ENCODE data around the gene GFY. TPM values are rescaled to one million over a fixed set of nuclear protein-coding genes. Genes with fewer than 3 reads are reported as not detected.

The GFY gene
- total and polyA plus RNA-seq, 2 donors, result 0.05 TPM; not detected in 1

- Histone ChIP-seq H3K4me3 (ENCODE audit: low read length in 2 of 2) (no peak overlapping the region), H3K27ac (ENCODE audit: low read depth in 1 of 2, low read length in 1 of 2) (peak overlapping the region; percentile 8 to 50), H3K27me3 (ENCODE audit: control insufficient read depth in 2 of 2, insufficient read depth in 1 of 2, low read length in 1 of 2) (peaks cover 0 to 2% of the 10 kb centered on the region in 2 donors), H3K36me3 (ENCODE audit: control insufficient read depth in 2 of 2, insufficient read depth in 2 of 2, low read length in 1 of 2) (no peaks in the 10 kb centered on the region), H3K4me1 (ENCODE audit: control insufficient read depth in 2 of 2, insufficient read depth in 2 of 2, low read length in 2 of 2) (peaks cover 5 to 36% of the 10 kb centered on the region in 2 donors), H3K9me3 (ENCODE audit: control insufficient read depth in 2 of 2, insufficient read depth in 1 of 2, low read length in 1 of 2) (peaks cover 0 to under 1% of the 10 kb centered on the region in 2 donors)
- 60% methylated on average over 7 of the region's 7 CpGs for WGBS
- peak in 1 of 9 donors; percentile 46 for DNase-seq (ENCODE audit: low read depth in 6 of 9, low spot score in 9 of 9)
These were observed 21.6 kb upstream of the GFY start for GRCh38 chr19:49403404-49404187.

GRCh38 chr19:49407079-49407478, 18.1 kb upstream of the GFY start:
- no peak for DNase-seq (ENCODE audit: low read depth in 6 of 9, low spot score in 9 of 9)
- WGBS, result 88% methylated on average over 7 of the region's 7 CpGs
- peaks cover 0 to 2% of the 10 kb centered on the region in 2 donors for H3K27me3 ChIP-seq (ENCODE audit: control insufficient read depth in 2 of 2, insufficient read depth in 1 of 2, low read length in 1 of 2)
- H3K9me3 ChIP-seq (ENCODE audit: control insufficient read depth in 2 of 2, insufficient read depth in 1 of 2, low read length in 1 of 2), result peaks cover 0 to 7% of the 10 kb centered on the region in 2 donors
- no peak overlapping the region for H3K27ac ChIP-seq (ENCODE audit: low read depth in 1 of 2, low read length in 1 of 2)
- H3K4me3 ChIP-seq (ENCODE audit: low read length in 2 of 2), result no peak overlapping the region
- no peaks in the 10 kb centered on the region for H3K36me3 ChIP-seq (ENCODE audit: control insufficient read depth in 2 of 2, insufficient read depth in 2 of 2, low read length in 1 of 2)
- H3K4me1 ChIP-seq (ENCODE audit: control insufficient read depth in 2 of 2, insufficient read depth in 2 of 2, low read length in 2 of 2), result peaks cover 9 to 43% of the 10 kb centered on the region in 2 donors

GRCh38 chr19:49407482-49408015, 17.6 kb upstream of the GFY start:
- H3K27me3 ChIP-seq (ENCODE audit: control insufficient read depth in 2 of 2, insufficient read depth in 1 of 2, low read length in 1 of 2), result peaks cover 0 to 2% of the 10 kb centered on the region in 2 donors
- no peak overlapping the region for H3K27ac ChIP-seq (ENCODE audit: low read depth in 1 of 2, low read length in 1 of 2)
- peaks cover 9 to 43% of the 10 kb centered on the region in 2 donors for H3K4me1 ChIP-seq (ENCODE audit: control insufficient read depth in 2 of 2, insufficient read depth in 2 of 2, low read length in 2 of 2)
- DNase-seq (ENCODE audit: low read depth in 6 of 9, low spot score in 9 of 9), result no peak
- no peaks in the 10 kb centered on the region for H3K36me3 ChIP-seq (ENCODE audit: control insufficient read depth in 2 of 2, insufficient read depth in 2 of 2, low read length in 1 of 2)
- WGBS, result 95% methylated on average over 16 of the region's 16 CpGs
- H3K4me3 ChIP-seq (ENCODE audit: low read length in 2 of 2), result no peak overlapping the region
- peaks cover 0 to 7% of the 10 kb centered on the region in 2 donors for H3K9me3 ChIP-seq (ENCODE audit: control insufficient read depth in 2 of 2, insufficient read depth in 1 of 2, low read length in 1 of 2)

- Histone ChIP-seq H3K27ac (ENCODE audit: low read depth in 1 of 2, low read length in 1 of 2) (no peak overlapping the region), H3K9me3 (ENCODE audit: control insufficient read depth in 2 of 2, insufficient read depth in 1 of 2, low read length in 1 of 2) (peaks cover 0 to 7% of the 10 kb centered on the region in 2 donors), H3K4me3 (ENCODE audit: low read length in 2 of 2) (no peak overlapping the region), H3K27me3 (ENCODE audit: control insufficient read depth in 2 of 2, insufficient read depth in 1 of 2, low read length in 1 of 2) (peaks cover 0 to 2% of the 10 kb centered on the region in 2 donors), H3K36me3 (ENCODE audit: control insufficient read depth in 2 of 2, insufficient read depth in 2 of 2, low read length in 1 of 2) (no peaks in the 10 kb centered on the region), H3K4me1 (ENCODE audit: control insufficient read depth in 2 of 2, insufficient read depth in 2 of 2, low read length in 2 of 2) (peaks cover 9 to 34% of the 10 kb centered on the region in 2 donors)
- no peak for DNase-seq (ENCODE audit: low read depth in 6 of 9, low spot score in 9 of 9)
- 88% methylated on average over 8 of the region's 8 CpGs for WGBS
These were observed 16.3 kb upstream of the GFY start for GRCh38 chr19:49408816-49409440.

GRCh38 chr19:49409441-49410029, 15.7 kb upstream of the GFY start:
- DNase-seq (ENCODE audit: low read depth in 6 of 9, low spot score in 9 of 9), result peak in 1 of 9 donors; percentile 58
- peaks cover 0 to 2% of the 10 kb centered on the region in 2 donors for H3K27me3 ChIP-seq (ENCODE audit: control insufficient read depth in 2 of 2, insufficient read depth in 1 of 2, low read length in 1 of 2)
- H3K4me1 ChIP-seq (ENCODE audit: control insufficient read depth in 2 of 2, insufficient read depth in 2 of 2, low read length in 2 of 2), result peaks cover 9 to 29% of the 10 kb centered on the region in 2 donors
- H3K36me3 ChIP-seq (ENCODE audit: control insufficient read depth in 2 of 2, insufficient read depth in 2 of 2, low read length in 1 of 2), result no peaks in the 10 kb centered on the region
- 48% methylated on average over 5 of the region's 5 CpGs for WGBS
- peaks cover 0 to 7% of the 10 kb centered on the region in 2 donors for H3K9me3 ChIP-seq (ENCODE audit: control insufficient read depth in 2 of 2, insufficient read depth in 1 of 2, low read length in 1 of 2)
- H3K4me3 ChIP-seq (ENCODE audit: low read length in 2 of 2), result no peak overlapping the region
- peak overlapping the region in 1 of 2 donors; percentile 47 for H3K27ac ChIP-seq (ENCODE audit: low read depth in 1 of 2, low read length in 1 of 2)

GRCh38 chr19:49411681-49412326, 13.4 kb upstream of the GFY start:
- 94% methylated on average over 3 of the region's 3 CpGs for WGBS
- H3K36me3 ChIP-seq (ENCODE audit: control insufficient read depth in 2 of 2, insufficient read depth in 2 of 2, low read length in 1 of 2), result no peaks in the 10 kb centered on the region

GRCh38 chr19:49413348-49413747, 11.8 kb upstream of the GFY start:
- H3K27ac ChIP-seq (ENCODE audit: low read depth in 1 of 2, low read length in 1 of 2), result no peak overlapping the region
- no peak overlapping the region for H3K4me3 ChIP-seq (ENCODE audit: low read length in 2 of 2)
- H3K4me1 ChIP-seq (ENCODE audit: control insufficient read depth in 2 of 2, insufficient read depth in 2 of 2, low read length in 2 of 2), result peaks cover 9 to 35% of the 10 kb centered on the region in 2 donors
- WGBS, result 82% methylated on average over 9 of the region's 9 CpGs
- peaks cover 0 to 18% of the 10 kb centered on the region in 2 donors for H3K27me3 ChIP-seq (ENCODE audit: control insufficient read depth in 2 of 2, insufficient read depth in 1 of 2, low read length in 1 of 2)
- peaks cover 0 to 7% of the 10 kb centered on the region in 2 donors for H3K9me3 ChIP-seq (ENCODE audit: control insufficient read depth in 2 of 2, insufficient read depth in 1 of 2, low read length in 1 of 2)
- no peak for DNase-seq (ENCODE audit: low read depth in 6 of 9, low spot score in 9 of 9)
- no peaks in the 10 kb centered on the region for H3K36me3 ChIP-seq (ENCODE audit: control insufficient read depth in 2 of 2, insufficient read depth in 2 of 2, low read length in 1 of 2)

More at GRCh38 chr19:49411681-49412326, 13.4 kb upstream of the GFY start:
- DNase-seq (ENCODE audit: low read depth in 6 of 9, low spot score in 9 of 9), result no peak
- H3K9me3 ChIP-seq (ENCODE audit: control insufficient read depth in 2 of 2, insufficient read depth in 1 of 2, low read length in 1 of 2), result peaks cover 0 to 7% of the 10 kb centered on the region in 2 donors
- H3K4me3 ChIP-seq (ENCODE audit: low read length in 2 of 2), result no peak overlapping the region
- peaks cover 0 to 4% of the 10 kb centered on the region in 2 donors for H3K27me3 ChIP-seq (ENCODE audit: control insufficient read depth in 2 of 2, insufficient read depth in 1 of 2, low read length in 1 of 2)
- peaks cover 9 to 35% of the 10 kb centered on the region in 2 donors for H3K4me1 ChIP-seq (ENCODE audit: control insufficient read depth in 2 of 2, insufficient read depth in 2 of 2, low read length in 2 of 2)
- H3K27ac ChIP-seq (ENCODE audit: low read depth in 1 of 2, low read length in 1 of 2), result no peak overlapping the region

- Histone ChIP-seq H3K27ac (ENCODE audit: low read depth in 1 of 2, low read length in 1 of 2) (no peak overlapping the region), H3K36me3 (ENCODE audit: control insufficient read depth in 2 of 2, insufficient read depth in 2 of 2, low read length in 1 of 2) (no peaks in the 10 kb centered on the region), H3K4me3 (ENCODE audit: low read length in 2 of 2) (no peak overlapping the region), H3K27me3 (ENCODE audit: control insufficient read depth in 2 of 2, insufficient read depth in 1 of 2, low read length in 1 of 2) (peaks cover 0 to 27% of the 10 kb centered on the region in 2 donors), H3K9me3 (ENCODE audit: control insufficient read depth in 2 of 2, insufficient read depth in 1 of 2, low read length in 1 of 2) (no peaks in the 10 kb centered on the region), H3K4me1 (ENCODE audit: control insufficient read depth in 2 of 2, insufficient read depth in 2 of 2, low read length in 2 of 2) (peaks cover 7 to 28% of the 10 kb centered on the region in 2 donors)
- 90% methylated on average over 3 of the region's 3 CpGs for WGBS
- no peak for DNase-seq (ENCODE audit: low read depth in 6 of 9, low spot score in 9 of 9)
These were observed 10.9 kb upstream of the GFY start for GRCh38 chr19:49414256-49414655.

All from thymus (tissue), 11 donors.